HUES6 (cell line): ENCODE results near the gene GAL3ST2.
"Not testable (repeated sequence)": the region's sequence is repeated elsewhere in the genome, so short reads cannot be mapped to it uniquely, and the experiment has no call there.

Experiments used
- H3K27ac ChIP-seq: 2 replicates; pipeline ENCODE4 v1.7.0; 2013; ENCODE audit warnings: low read depth, mild to moderate bottlenecking, low read length, inconsistent platforms
- H3K27me3 ChIP-seq: 2 replicates; pipeline ENCODE4 v1.6.1; 2013; ENCODE audit warnings: low read length; ENCODE audit not compliant: control insufficient read depth, insufficient read depth
- H3K36me3 ChIP-seq: 2 replicates; pipeline ENCODE4 v1.6.1; 2013; ENCODE audit warnings: low read length; ENCODE audit not compliant: control insufficient read depth, insufficient read depth
- H3K4me1 ChIP-seq: 2 replicates; pipeline ENCODE4 v1.6.1; 2013; ENCODE audit warnings: low read length; ENCODE audit not compliant: control insufficient read depth, insufficient read depth
- H3K4me3 ChIP-seq: 2 replicates; pipeline ENCODE4 v1.5.1; 2013; ENCODE audit warnings: low read depth, low read length
- H3K9ac ChIP-seq: one replicate; pipeline ENCODE4 v1.6.1; 2013; ENCODE audit warnings: mild to moderate bottlenecking, low read length
- H3K9me3 ChIP-seq: 2 replicates; pipeline ENCODE4 v1.6.1; 2013; ENCODE audit warnings: low read depth, low read length; ENCODE audit not compliant: control insufficient read depth, insufficient read depth

The GAL3ST2 gene

GRCh38 chr2:241811952-241812729, 35.5 kb downstream of the GAL3ST2 start:
- Histone ChIP-seq H3K36me3 (no peaks in the 10 kb centered on the region), H3K4me1 (peaks cover 12% of the 10 kb centered on the region), H3K9me3 (no peaks in the 10 kb centered on the region), H3K4me3 (no peak overlapping the region), H3K9ac (no peak overlapping the region), H3K27ac (no peak overlapping the region), H3K27me3 (no peaks in the 10 kb centered on the region)

- no peak overlapping the region for H3K27ac ChIP-seq
- H3K9ac ChIP-seq = no peak overlapping the region
- peaks cover 16% of the 10 kb centered on the region for H3K4me1 ChIP-seq
- no peak overlapping the region for H3K4me3 ChIP-seq
- no peaks in the 10 kb centered on the region for H3K27me3 ChIP-seq
- H3K36me3 ChIP-seq = no peaks in the 10 kb centered on the region
- no peaks in the 10 kb centered on the region for H3K9me3 ChIP-seq
Measured at GRCh38 chr2:241812730-241813643, 36.4 kb downstream of the GAL3ST2 start.

GRCh38 chr2:241813644-241814392, 37.2 kb downstream of the GAL3ST2 start:
- Histone ChIP-seq H3K36me3 (no peaks in the 10 kb centered on the region), H3K27me3 (no peaks in the 10 kb centered on the region), H3K4me3 (no peak overlapping the region), H3K9me3 (no peaks in the 10 kb centered on the region), H3K27ac (no peak overlapping the region), H3K9ac (no peak overlapping the region), H3K4me1 (peaks cover 8% of the 10 kb centered on the region; the same call in 1 of the 2 replicates)

GRCh38 chr2:241814393-241814642, 37.7 kb downstream of the GAL3ST2 start:
- Histone ChIP-seq H3K27ac (no peak overlapping the region), H3K9me3 (no peaks in the 10 kb centered on the region), H3K27me3 (no peaks in the 10 kb centered on the region), H3K36me3 (no peaks in the 10 kb centered on the region), H3K4me1 (peaks cover 4% of the 10 kb centered on the region; the same call in 1 of the 2 replicates), H3K4me3 (no peak overlapping the region), H3K9ac (no peak overlapping the region)

GRCh38 chr2:241814643-241815476, 38.2 kb downstream of the GAL3ST2 start:
- no peak overlapping the region for H3K27ac ChIP-seq
- H3K9ac ChIP-seq = no peak overlapping the region

GRCh38 chr2:241815477-241816430, 39.1 kb downstream of the GAL3ST2 start:
- Histone ChIP-seq H3K36me3 (no peaks in the 10 kb centered on the region), H3K9me3 (no peaks in the 10 kb centered on the region), H3K27me3 (no peaks in the 10 kb centered on the region), H3K27ac (no peak overlapping the region), H3K4me1 (peaks cover 4% of the 10 kb centered on the region), H3K9ac (no peak overlapping the region), H3K4me3 (no peak overlapping the region)

More at GRCh38 chr2:241814643-241815476, 38.2 kb downstream of the GAL3ST2 start:
- H3K27me3 ChIP-seq = no peaks in the 10 kb centered on the region
- H3K36me3 ChIP-seq = no peaks in the 10 kb centered on the region
- H3K9me3 ChIP-seq = no peaks in the 10 kb centered on the region
- H3K4me3 ChIP-seq = no peak overlapping the region
- peaks cover 4% of the 10 kb centered on the region; the same call in 1 of the 2 replicates for H3K4me1 ChIP-seq

GRCh38 chr2:241816431-241817121, 40.0 kb downstream of the GAL3ST2 start:
- Histone ChIP-seq H3K9ac (no peak overlapping the region), H3K4me1 (peaks cover 11% of the 10 kb centered on the region), H3K9me3 (no peaks in the 10 kb centered on the region), H3K27me3 (no peaks in the 10 kb centered on the region), H3K36me3 (no peaks in the 10 kb centered on the region), H3K4me3 (no peak overlapping the region), H3K27ac (no peak overlapping the region)

- peaks cover 13% of the 10 kb centered on the region for H3K4me1 ChIP-seq
Measured at GRCh38 chr2:241817126-241817820, 40.7 kb downstream of the GAL3ST2 start.

GRCh38 chr2:241817821-241818215, 41.2 kb downstream of the GAL3ST2 start:
- peaks cover 13% of the 10 kb centered on the region for H3K4me1 ChIP-seq
- not testable (repeated sequence) for H3K27me3 ChIP-seq, H3K9me3 ChIP-seq, H3K36me3 ChIP-seq, H3K9ac ChIP-seq, H3K27ac ChIP-seq, H3K4me3 ChIP-seq

More at GRCh38 chr2:241817126-241817820, 40.7 kb downstream of the GAL3ST2 start:
- no peaks in the 10 kb centered on the region for H3K9me3 ChIP-seq
- no peaks in the 10 kb centered on the region for H3K27me3 ChIP-seq
- no peak overlapping the region for H3K27ac ChIP-seq
- no peak overlapping the region for H3K9ac ChIP-seq
- H3K36me3 ChIP-seq = no peaks in the 10 kb centered on the region
- H3K4me3 ChIP-seq = no peak overlapping the region
